Measurements from ENCODE around the gene PNPLA7. TPM values are rescaled to one million over a fixed set of nuclear protein-coding genes. Genes with fewer than 3 reads are reported as not detected.
A peak's percentile ranks its signal among the peaks of the same experiment; 100 is the strongest.

Gene PNPLA7
- total and polyA plus RNA-seq, 2 of the 13 experiments (the other 11 are each of a cell fraction or from before 2014, with no cell fraction given) = 0.42 to 1.5 TPM

GRCh38 chr9:137445275-137445807 is 104.9 kb downstream of the PNPLA7 start (continued):
- TF ChIP-seq SMAD3 (CRISPR knock-in tag; IDR thresholded peaks at IDR 0.05) = no peak
- TF ChIP-seq EEA1 (CRISPR knock-in tag; IDR thresholded peaks at IDR 0.05; ENCODE audit: borderline replicate concordance) = 0 out of 2 replicates have a peak, but pooled peaks have one; percentile 15
- TF ChIP-seq ISX (CRISPR knock-in tag; conservative IDR thresholded peaks at IDR 0.05) = no peak
- TF ChIP-seq ATM (IDR thresholded peaks at IDR 0.05; ENCODE audit: borderline replicate concordance) = no peak
- no peak for TF ChIP-seq ZBTB21 (CRISPR knock-in tag; IDR thresholded peaks at IDR 0.05)
- 0 out of 2 replicates have a peak, but pooled peaks have one; percentile 13 for TF ChIP-seq SMAD1 (CRISPR knock-in tag; IDR thresholded peaks at IDR 0.05; ENCODE audit: borderline replicate concordance, low read depth)
- no peak for TF ChIP-seq FOXC1 (CRISPR knock-in tag; IDR thresholded peaks at IDR 0.05; ENCODE audit: borderline replicate concordance)
- peak; percentile 54 for TF ChIP-seq ZEB1 (IDR thresholded peaks at IDR 0.05; ENCODE audit: insufficient replicate concordance, low read depth)
- TF ChIP-seq STAG1 (CRISPR knock-in tag; IDR thresholded peaks at IDR 0.05) = peak; percentile 62
- TF ChIP-seq, protein P1, sequence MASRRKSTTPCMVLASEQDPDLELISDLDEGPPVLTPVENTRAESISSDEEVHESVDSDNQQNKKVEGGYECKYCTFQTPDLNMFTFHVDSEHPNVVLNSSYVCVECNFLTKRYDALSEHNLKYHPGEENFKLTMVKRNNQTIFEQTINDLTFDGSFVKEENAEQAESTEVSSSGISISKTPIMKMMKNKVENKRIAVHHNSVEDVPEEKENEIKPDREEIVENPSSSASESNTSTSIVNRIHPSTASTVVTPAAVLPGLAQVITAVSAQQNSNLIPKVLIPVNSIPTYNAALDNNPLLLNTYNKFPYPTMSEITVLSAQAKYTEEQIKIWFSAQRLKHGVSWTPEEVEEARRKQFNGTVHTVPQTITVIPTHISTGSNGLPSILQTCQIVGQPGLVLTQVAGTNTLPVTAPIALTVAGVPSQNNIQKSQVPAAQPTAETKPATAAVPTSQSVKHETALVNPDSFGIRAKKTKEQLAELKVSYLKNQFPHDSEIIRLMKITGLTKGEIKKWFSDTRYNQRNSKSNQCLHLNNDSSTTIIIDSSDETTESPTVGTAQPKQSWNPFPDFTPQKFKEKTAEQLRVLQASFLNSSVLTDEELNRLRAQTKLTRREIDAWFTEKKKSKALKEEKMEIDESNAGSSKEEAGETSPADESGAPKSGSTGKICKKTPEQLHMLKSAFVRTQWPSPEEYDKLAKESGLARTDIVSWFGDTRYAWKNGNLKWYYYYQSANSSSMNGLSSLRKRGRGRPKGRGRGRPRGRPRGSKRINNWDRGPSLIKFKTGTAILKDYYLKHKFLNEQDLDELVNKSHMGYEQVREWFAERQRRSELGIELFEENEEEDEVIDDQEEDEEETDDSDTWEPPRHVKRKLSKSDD (CRISPR knock-in tag; IDR thresholded peaks at IDR 0.05; ENCODE audit: low read depth) = no peak
- TF ChIP-seq CENPT (CRISPR knock-in tag; IDR thresholded peaks at IDR 0.05; ENCODE audit: low read depth) = no peak
- 0 out of 2 replicates have a peak, but pooled peaks have one; percentile 17 for TF ChIP-seq ZNF816 (CRISPR knock-in tag; IDR thresholded peaks at IDR 0.05; ENCODE audit: borderline replicate concordance)
- TF ChIP-seq, protein P2, sequence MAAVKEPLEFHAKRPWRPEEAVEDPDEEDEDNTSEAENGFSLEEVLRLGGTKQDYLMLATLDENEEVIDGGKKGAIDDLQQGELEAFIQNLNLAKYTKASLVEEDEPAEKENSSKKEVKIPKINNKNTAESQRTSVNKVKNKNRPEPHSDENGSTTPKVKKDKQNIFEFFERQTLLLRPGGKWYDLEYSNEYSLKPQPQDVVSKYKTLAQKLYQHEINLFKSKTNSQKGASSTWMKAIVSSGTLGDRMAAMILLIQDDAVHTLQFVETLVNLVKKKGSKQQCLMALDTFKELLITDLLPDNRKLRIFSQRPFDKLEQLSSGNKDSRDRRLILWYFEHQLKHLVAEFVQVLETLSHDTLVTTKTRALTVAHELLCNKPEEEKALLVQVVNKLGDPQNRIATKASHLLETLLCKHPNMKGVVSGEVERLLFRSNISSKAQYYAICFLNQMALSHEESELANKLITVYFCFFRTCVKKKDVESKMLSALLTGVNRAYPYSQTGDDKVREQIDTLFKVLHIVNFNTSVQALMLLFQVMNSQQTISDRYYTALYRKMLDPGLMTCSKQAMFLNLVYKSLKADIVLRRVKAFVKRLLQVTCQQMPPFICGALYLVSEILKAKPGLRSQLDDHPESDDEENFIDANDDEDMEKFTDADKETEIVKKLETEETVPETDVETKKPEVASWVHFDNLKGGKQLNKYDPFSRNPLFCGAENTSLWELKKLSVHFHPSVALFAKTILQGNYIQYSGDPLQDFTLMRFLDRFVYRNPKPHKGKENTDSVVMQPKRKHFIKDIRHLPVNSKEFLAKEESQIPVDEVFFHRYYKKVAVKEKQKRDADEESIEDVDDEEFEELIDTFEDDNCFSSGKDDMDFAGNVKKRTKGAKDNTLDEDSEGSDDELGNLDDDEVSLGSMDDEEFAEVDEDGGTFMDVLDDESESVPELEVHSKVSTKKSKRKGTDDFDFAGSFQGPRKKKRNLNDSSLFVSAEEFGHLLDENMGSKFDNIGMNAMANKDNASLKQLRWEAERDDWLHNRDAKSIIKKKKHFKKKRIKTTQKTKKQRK (IDR thresholded peaks at IDR 0.05; ENCODE audit: low read length) = no peak
- no peak for TF ChIP-seq ZNF883 (CRISPR knock-in tag; IDR thresholded peaks at IDR 0.05; ENCODE audit: not compliant biosample characterization)
- no peak for TF ChIP-seq ZNF136 (CRISPR knock-in tag; IDR thresholded peaks at IDR 0.05; ENCODE audit: low read depth)
- TF ChIP-seq GATAD2A (CRISPR knock-in tag; IDR thresholded peaks at IDR 0.05) = 0 out of 2 replicates have a peak, but pooled peaks have one; percentile 14
- TF ChIP-seq ZNF20 (CRISPR knock-in tag; IDR thresholded peaks at IDR 0.05) = no peak
- TF ChIP-seq SCMH1 (CRISPR knock-in tag; IDR thresholded peaks at IDR 0.05; ENCODE audit: borderline replicate concordance) = no peak
- TF ChIP-seq EED (CRISPR knock-in tag; IDR thresholded peaks at IDR 0.05) = no peak
- no peak for TF ChIP-seq SAFB2 (CRISPR knock-in tag; IDR thresholded peaks at IDR 0.05; ENCODE audit: borderline replicate concordance, low read depth)
- TF ChIP-seq, protein P3, sequence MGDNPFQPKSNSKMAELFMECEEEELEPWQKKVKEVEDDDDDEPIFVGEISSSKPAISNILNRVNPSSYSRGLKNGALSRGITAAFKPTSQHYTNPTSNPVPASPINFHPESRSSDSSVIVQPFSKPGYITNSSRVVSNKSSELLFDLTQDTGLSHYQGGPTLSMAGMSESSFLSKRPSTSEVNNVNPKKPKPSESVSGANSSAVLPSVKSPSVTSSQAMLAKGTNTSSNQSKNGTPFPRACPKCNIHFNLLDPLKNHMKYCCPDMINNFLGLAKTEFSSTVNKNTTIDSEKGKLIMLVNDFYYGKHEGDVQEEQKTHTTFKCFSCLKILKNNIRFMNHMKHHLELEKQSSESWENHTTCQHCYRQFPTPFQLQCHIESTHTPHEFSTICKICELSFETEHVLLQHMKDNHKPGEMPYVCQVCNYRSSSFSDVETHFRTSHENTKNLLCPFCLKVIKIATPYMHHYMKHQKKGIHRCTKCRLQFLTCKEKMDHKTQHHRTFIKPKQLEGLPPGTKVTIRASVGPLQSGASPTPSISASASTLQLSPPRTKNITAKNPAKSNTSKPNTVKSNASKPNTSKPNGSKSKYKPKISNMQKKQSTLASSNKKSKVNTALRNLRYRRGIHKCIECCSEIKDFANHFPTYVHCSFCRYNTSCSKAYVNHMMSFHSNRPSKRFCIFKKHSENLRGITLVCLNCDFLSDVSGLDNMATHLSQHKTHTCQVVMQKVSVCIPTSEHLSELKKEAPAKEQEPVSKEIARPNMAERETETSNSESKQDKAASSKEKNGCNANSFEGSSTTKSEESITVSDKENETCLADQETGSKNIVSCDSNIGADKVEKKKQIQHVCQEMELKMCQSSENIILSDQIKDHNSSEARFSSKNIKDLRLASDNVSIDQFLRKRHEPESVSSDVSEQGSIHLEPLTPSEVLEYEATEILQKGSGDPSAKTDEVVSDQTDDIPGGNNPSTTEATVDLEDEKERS (CRISPR knock-in tag; IDR thresholded peaks at IDR 0.05) = no peak
- TF ChIP-seq ELF3 (CRISPR knock-in tag; IDR thresholded peaks at IDR 0.05) = 0 out of 2 replicates have a peak, but pooled peaks have one; percentile 17

Measured in HepG2 (cell line).